Keratinocyte (primary cell): ENCODE results near the gene DHX57. TPM values are rescaled to one million over a fixed set of nuclear protein-coding genes. Genes with fewer than 3 reads are reported as not detected.

Source experiments
- DNase-seq: peaks from one replicate; pipeline ENCODE4 v3.0.0-alpha.2; 2011; ENCODE audit warnings: low read depth, missing footprints, low spot score
- FAIRE-seq: peaks from 2 replicates; lab custom pipeline; 2011; peaks lifted over from hg19 to GRCh38; lab: Jason Lieb, UNC
- H2AFZ ChIP-seq: 2 replicates; pipeline ENCODE4 v1.6.0; 2012; ENCODE audit warnings: low read length, control low read depth, inconsistent platforms; ENCODE audit not compliant: control insufficient read depth
- H3K27ac ChIP-seq: 2 replicates; pipeline ENCODE4 v1.5.1; 2011; ENCODE audit warnings: low read length; ENCODE audit not compliant: control insufficient read depth, insufficient read depth
- H3K27me3 ChIP-seq: 3 replicates; pipeline ENCODE4 v1.6.0; 2011; ENCODE audit warnings: low read length; ENCODE audit not compliant: control insufficient read depth, insufficient read depth; ENCODE audit errors: extremely low read depth
- H3K36me3 ChIP-seq, 2 experiments: 2 replicates in 1 of 2; 3 replicates in 1 of 2; pipeline ENCODE4 v1.5.1; 2011; ENCODE audit warnings: low read length in 2 of 2, mild to moderate bottlenecking in 1 of 2; ENCODE audit not compliant: control insufficient read depth in 2 of 2, insufficient read depth in 2 of 2; ENCODE audit errors: extremely low read depth in 1 of 2
- H3K4me1 ChIP-seq: 3 replicates; pipeline ENCODE4 v1.5.1; 2011; ENCODE audit warnings: low read length; ENCODE audit not compliant: control insufficient read depth, insufficient read depth; ENCODE audit errors: extremely low read depth
- H3K4me2 ChIP-seq: 3 replicates; pipeline ENCODE4 v1.6.0; 2011; ENCODE audit warnings: low read depth, low read length; ENCODE audit not compliant: control insufficient read depth, insufficient read depth; ENCODE audit errors: extremely low read depth
- H3K4me3 ChIP-seq, 3 experiments: fragments of 200-600 bp in 1 of 3; sonication (generic) in 1 of 3; 2 replicates in 2 of 3; 3 replicates in 1 of 3; pipeline ENCODE4 v1.5.1; 2011 to 2016; ENCODE audit warnings: low read length in 3 of 3, mild to moderate bottlenecking in 3 of 3, control low read depth in 2 of 3, inconsistent platforms in 1 of 3, low read depth in 1 of 3, mixed read lengths in 1 of 3, mixed run types in 1 of 3, moderate library complexity in 1 of 3; ENCODE audit not compliant: control insufficient read depth in 2 of 3, insufficient read depth in 2 of 3; ENCODE audit errors: extremely low read depth in 1 of 3
- H3K79me2 ChIP-seq: 2 replicates; pipeline ENCODE4 v1.6.0; 2012; ENCODE audit warnings: low read length; ENCODE audit not compliant: control insufficient read depth, insufficient read depth
- H3K9ac ChIP-seq: 3 replicates; pipeline ENCODE4 v1.6.0; 2011; ENCODE audit warnings: low read length; ENCODE audit not compliant: control insufficient read depth, insufficient read depth; ENCODE audit errors: extremely low read depth
- H3K9me1 ChIP-seq: 3 replicates; pipeline ENCODE4 v1.6.0; 2011; ENCODE audit warnings: low read length; ENCODE audit not compliant: control insufficient read depth, insufficient read depth; ENCODE audit errors: extremely low read depth
- H3K9me3 ChIP-seq: 2 replicates; pipeline ENCODE4 v1.5.1; 2012; ENCODE audit warnings: low read depth, low read length; ENCODE audit not compliant: control insufficient read depth
- H4K20me1 ChIP-seq: 3 replicates; pipeline ENCODE4 v1.6.0; 2011; ENCODE audit warnings: low read length; ENCODE audit not compliant: control insufficient read depth, insufficient read depth; ENCODE audit errors: extremely low read depth
- EZH2 ChIP-seq: IDR thresholded peaks from one replicate; pipeline ENCODE4 v1.6.1; 2012; ENCODE audit warnings: inconsistent platforms, mild to moderate bottlenecking, low read length, moderate library complexity
- dilution Hi-C: fragments of 300-500 bp; cut with MboI; formaldehyde crosslinking; loops from one replicate; pipeline ENCODE4 v1.7.0; 2020; ENCODE audit warnings: low sequenced_read_pairs; ENCODE audit not compliant: extremely low pct_ligation_motif_present
- polyA plus RNA-seq, 5 experiments: library from polyadenylated mRNA; depleted of rRNA in 3 of 5; stranded (reverse) in 3 of 5; stranded (forward) in 1 of 5; unstranded in 1 of 5; fragments of >200 nt; gene quantifications; 1 replicate in 1 of 5; 2 replicates in 3 of 5; 3 replicates in 1 of 5; pipeline versions ENCODE4 v1.2.1 to v1.2.3, GENCODE V29; 2011 to 2012; ENCODE audit warnings: missing spikeins in 2 of 5, low read depth in 1 of 5, low replicate concordance in 1 of 5
- TF ChIP-seq, protein P1 (sequence below), 3 experiments: IDR thresholded peaks in 1 of 3; conservative IDR thresholded peaks in 1 of 3; optimal IDR thresholded peaks in 1 of 3; 2 replicates in 2 of 3; 3 replicates in 1 of 3; pipeline versions ENCODE3 to v1.5.1; 2011; ENCODE audit warnings: low read length in 3 of 3, mild to moderate bottlenecking in 3 of 3, moderate library complexity in 2 of 3, control low read depth in 1 of 3, inconsistent platforms in 1 of 3; ENCODE audit not compliant: insufficient read depth in 2 of 3; ENCODE audit errors: extremely low read depth in 1 of 3

DHX57 gene
- polyA plus RNA-seq, 1 donor (not counting 4 experiments of a cell fraction or from before 2014, with no cell fraction given) = 19.0 TPM

DNA sequence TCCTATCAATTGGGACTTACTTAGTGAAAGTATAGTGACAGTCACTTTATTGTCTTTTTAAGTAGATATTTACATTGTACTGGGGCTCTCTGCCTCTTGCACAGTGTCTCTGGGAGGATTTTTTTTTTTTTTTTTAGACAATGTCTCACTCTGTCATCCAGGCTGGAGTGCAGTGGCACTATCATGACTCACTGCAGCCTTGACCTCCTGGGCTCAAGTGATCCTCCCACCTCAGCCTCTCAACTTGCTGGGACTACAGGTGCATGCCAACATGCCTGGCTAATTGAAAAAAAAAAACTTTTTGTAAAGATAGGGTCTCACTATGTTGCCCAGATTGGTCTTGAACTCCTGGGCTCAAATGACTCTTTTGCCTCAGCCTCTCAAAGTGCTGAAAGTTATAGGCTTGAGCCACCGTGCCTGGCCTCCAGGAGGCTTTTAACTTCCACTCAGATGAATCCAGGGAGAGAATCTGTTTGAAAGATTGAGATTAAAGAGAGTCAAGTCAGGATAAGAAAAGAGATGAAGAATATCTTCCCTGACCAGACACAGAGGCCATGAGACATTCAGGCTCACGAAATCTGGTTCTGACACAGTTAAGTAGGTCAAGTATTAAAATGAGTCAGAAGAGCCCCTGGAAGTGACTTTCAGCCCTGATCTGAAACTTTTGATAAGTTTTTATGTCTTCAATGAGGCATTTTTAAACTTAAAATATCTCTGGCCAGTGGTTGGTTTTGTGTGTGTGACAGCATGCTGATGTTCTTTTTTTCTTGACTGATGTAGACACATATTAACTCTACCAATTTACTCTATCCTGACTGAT lies 32.2 kb upstream of the DHX57 start:
- Histone ChIP-seq H3K27ac (no peak overlapping the region), H3K9ac (no peak overlapping the region), H3K4me2 (no peak overlapping the region), H3K27me3 (no peaks in the 10 kb centered on the region), H3K79me2 (no peaks in the 10 kb centered on the region), H3K9me1 (no peaks in the 10 kb centered on the region), H3K4me3 (no peak overlapping the region), H2AFZ (no peak overlapping the region), H3K9me3 (no peaks in the 10 kb centered on the region), H3K4me1 (peaks cover 14% of the 10 kb centered on the region), H4K20me1 (no peaks in the 10 kb centered on the region), H3K36me3 (no peaks in the 10 kb centered on the region)
- FAIRE-seq (no peak), DNase-seq (no peak)
- no peak for TF ChIP-seq EZH2
- TF ChIP-seq, protein P1, sequence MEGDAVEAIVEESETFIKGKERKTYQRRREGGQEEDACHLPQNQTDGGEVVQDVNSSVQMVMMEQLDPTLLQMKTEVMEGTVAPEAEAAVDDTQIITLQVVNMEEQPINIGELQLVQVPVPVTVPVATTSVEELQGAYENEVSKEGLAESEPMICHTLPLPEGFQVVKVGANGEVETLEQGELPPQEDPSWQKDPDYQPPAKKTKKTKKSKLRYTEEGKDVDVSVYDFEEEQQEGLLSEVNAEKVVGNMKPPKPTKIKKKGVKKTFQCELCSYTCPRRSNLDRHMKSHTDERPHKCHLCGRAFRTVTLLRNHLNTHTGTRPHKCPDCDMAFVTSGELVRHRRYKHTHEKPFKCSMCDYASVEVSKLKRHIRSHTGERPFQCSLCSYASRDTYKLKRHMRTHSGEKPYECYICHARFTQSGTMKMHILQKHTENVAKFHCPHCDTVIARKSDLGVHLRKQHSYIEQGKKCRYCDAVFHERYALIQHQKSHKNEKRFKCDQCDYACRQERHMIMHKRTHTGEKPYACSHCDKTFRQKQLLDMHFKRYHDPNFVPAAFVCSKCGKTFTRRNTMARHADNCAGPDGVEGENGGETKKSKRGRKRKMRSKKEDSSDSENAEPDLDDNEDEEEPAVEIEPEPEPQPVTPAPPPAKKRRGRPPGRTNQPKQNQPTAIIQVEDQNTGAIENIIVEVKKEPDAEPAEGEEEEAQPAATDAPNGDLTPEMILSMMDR (optimal IDR thresholded peaks at IDR 0.05 in 1 of 3, IDR thresholded peaks at IDR 0.05 in 1 of 3, conservative IDR thresholded peaks at IDR 0.05 in 1 of 3; ENCODE audit: extremely low read depth in 1 of 3, insufficient read depth in 2 of 3, low read length in 3 of 3) = no peak
- dilution Hi-C loops = no loop called here

DNA sequence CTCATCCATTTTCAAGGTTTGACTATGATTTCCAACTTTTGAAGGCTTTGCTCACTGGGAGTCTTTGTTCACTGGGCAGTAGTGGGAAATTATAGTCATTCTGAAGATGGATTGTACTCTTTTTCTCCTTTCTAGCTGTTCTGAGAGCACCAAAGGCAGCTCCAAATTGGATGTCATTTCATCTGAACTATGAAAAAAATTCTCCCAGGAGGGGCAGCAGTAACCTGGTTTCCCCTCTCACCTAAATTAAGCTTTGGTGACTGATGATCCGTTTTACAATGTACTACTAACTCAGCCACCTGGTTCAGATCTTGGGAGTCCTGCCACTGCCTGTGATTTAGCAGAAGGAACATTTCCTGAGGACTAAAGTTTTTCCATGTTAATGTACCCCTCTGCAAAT lies 31.5 kb upstream of the DHX57 start:
- Histone ChIP-seq H4K20me1 (no peaks in the 10 kb centered on the region), H3K4me2 (no peak overlapping the region), H3K79me2 (no peaks in the 10 kb centered on the region), H3K27me3 (no peaks in the 10 kb centered on the region), H3K36me3 (no peaks in the 10 kb centered on the region), H3K9me1 (no peaks in the 10 kb centered on the region), H3K9me3 (no peaks in the 10 kb centered on the region), H3K9ac (no peak overlapping the region), H3K4me3 (no peak overlapping the region), H3K4me1 (peaks cover 14% of the 10 kb centered on the region), H3K27ac (no peak overlapping the region), H2AFZ (no peak overlapping the region)
- TF ChIP-seq, protein P1 (optimal IDR thresholded peaks at IDR 0.05 in 1 of 3, IDR thresholded peaks at IDR 0.05 in 1 of 3, conservative IDR thresholded peaks at IDR 0.05 in 1 of 3; ENCODE audit: extremely low read depth in 1 of 3, insufficient read depth in 2 of 3, low read length in 3 of 3) = no peak
- no peak for TF ChIP-seq EZH2
- DNase-seq (no peak), FAIRE-seq (no peak)
- dilution Hi-C loops = no loop called here
